HG03103 (cell line): ENCODE measurements around the gene EPHA8.

Source experiments
- ATAC-seq: cut with Tn5 transposase; IDR thresholded peaks from one replicate; pipeline ENCODE4 v1.9.1; 2021; ENCODE audit warnings: low read depth; ENCODE audit not compliant: unreplicated experiment

EPHA8 gene

DNA sequence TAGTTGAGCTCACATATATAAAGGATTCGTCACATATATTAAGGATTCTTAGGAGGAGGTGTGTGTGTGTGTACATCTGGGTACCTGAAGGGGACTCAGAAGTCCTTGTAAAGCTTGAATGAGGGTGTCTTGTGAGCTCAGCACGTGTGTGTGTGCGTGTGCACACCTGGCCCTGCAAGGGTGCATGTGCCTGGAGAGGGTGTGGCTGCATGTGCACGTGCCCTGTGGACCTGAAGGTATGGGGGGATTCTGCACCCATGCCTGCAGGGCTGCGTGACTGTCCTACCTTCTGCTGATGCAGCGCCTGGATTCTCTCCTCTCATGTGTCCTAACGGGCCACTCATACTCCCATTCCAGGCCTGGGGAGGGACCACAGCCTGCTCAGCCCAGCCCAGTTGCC, 24.0 kb downstream of the EPHA8 start:
- ATAC-seq, result no peak

DNA sequence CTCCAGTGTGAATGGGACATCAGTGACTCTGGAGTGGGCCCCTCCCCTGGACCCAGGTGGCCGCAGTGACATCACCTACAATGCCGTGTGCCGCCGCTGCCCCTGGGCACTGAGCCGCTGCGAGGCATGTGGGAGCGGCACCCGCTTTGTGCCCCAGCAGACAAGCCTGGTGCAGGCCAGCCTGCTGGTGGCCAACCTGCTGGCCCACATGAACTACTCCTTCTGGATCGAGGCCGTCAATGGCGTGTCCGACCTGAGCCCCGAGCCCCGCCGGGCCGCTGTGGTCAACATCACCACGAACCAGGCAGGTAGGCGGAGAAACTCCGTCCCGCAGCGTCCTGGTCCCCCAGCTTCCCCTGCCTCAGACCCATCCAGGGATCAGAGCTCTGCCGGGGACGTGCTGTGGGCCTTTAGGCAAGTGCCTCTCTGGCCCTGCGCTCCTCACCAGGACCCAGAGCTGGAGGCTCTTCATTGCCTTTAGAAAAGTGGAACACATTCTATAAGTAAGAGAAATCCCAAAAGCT, 25.7 kb downstream of the EPHA8 start:
- no peak for ATAC-seq

DNA sequence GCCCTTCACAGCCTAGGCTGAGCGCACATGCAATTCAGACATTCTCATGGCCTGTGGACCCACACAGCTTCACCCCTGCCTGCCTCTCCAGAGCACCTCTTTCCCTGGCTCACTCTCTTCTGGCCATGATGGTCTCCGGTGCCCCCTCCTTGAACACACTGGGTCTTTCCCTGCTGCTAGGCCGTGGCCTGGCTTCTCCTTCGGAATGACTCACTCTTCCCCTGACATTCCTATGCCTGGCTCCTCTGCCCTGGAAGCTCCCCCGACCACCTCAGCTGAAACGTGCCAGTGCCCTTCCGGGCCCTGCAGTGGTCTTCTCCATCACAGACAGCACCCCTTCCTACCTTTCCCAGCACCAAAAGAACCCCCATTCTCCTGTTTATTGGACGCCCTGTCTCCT, 28.3 kb downstream of the EPHA8 start:
- ATAC-seq, result no peak

DNA sequence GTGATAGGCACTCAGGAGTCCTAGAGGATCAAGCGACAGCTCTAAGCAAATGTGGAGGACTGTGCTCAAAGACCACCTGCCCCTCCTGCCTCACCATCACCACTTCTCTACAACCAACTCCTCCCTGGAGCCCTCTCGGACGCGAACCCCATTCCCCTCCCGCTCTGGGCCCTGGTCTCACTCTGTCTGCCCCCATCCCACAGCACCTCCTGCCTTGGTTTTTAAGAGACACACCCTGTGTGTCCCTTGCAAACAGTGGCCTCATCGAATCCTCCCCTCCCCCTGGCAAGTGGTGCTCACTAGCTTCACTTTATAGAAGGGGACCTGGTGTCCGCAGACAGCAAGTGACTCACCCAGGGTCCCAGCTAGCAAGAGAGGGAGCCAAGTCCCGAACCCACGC, 28.8 kb downstream of the EPHA8 start:
- no peak for ATAC-seq

DNA sequence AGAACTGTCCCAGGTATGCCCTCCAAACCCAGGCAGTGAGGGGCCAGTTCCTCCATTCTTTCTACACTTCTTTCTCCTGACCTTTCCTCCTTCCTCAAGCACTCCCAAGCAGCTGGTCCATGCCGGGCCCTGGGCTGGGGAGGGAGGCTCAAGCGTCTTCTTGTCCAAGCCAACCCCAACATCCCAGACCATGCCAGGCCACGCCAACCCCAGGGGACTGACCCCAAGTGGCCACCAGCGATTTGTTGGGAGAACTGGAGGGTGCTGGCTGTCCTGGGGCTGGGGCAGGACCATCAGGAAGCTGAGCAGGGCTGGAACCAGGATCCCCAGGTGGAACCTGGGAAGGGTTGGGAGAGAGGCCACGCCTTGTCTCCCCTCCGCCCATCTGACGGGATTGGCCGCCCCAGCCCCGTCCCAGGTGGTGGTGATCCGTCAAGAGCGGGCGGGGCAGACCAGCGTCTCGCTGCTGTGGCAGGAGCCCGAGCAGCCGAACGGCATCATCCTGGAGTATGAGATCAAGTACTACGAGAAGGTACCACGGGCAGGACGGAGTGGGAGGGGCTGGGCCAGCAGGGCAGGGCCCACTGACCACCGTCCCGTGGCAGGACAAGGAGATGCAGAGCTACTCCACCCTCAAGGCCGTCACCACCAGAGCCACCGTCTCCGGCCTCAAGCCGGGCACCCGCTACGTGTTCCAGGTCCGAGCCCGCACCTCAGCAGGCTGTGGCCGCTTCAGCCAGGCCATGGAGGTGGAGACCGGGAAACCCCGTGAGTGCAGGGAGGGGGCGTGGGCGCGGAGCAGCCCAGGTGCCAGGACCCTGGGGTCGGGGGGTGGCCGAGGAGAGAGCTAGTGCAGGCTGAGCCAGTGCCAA, 29.9 kb downstream of the EPHA8 start:
- ATAC-seq, result no peak

DNA sequence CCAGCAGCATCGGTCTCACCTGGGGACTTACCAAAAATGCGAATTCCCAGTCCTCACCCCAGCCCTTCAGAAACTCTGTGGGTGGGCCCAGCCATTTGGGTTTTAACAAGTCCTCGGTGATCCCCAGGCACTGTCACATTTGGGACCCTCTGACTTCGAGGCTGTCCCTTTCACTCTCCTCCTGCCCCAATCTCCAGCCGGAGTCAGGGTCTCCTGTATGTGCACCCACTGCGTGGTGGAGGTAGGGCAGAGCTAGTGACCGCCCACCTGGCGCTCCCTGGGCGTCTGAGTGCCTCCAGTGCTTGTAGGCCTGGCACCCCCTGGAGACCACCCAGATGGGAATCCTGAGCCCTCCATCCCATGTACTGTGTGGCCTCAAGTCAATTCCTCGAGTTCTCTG, 31.1 kb downstream of the EPHA8 start:
- no peak for ATAC-seq

DNA sequence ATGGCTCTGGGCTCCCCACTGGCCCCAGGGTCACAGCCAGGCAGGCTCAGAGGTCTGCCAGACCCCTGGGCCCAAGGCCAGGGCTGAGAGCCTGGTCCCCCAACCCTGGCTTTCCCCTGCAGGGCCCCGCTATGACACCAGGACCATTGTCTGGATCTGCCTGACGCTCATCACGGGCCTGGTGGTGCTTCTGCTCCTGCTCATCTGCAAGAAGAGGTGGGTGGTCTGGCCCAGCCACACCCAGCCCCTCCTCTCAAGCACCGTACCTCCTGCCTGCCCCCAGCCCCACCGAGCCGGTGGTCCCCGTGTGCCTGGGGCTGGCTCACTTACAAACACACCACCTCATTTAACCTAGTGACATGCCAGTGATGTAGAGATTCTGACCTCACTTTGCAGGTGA, 31.8 kb downstream of the EPHA8 start:
- no peak for ATAC-seq

DNA sequence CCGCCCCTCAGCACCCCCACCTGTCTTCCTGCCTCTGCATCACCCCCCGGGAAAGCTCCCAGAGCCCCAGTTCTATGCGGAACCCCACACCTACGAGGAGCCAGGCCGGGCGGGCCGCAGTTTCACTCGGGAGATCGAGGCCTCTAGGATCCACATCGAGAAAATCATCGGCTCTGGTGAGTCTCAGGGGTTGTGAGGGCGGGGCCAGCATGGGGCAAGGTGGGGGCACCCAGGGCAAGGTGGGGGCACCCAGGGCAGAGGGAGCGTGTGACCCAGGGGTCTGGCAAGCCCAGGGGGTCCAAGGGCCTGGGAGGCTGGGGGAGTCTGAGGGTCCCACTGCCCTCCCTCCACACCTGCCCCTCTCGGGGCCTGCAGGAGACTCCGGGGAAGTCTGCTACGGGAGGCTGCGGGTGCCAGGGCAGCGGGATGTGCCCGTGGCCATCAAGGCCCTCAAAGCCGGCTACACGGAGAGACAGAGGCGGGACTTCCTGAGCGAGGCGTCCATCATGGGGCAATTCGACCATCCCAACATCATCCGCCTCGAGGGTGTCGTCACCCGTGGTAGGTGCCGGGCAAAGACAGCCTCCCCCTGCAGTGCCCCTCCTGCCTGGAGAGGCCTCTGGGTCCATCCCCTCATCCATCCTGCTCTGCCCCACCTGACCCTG, 34.1 kb downstream of the EPHA8 start:
- ATAC-seq, result no peak

DNA sequence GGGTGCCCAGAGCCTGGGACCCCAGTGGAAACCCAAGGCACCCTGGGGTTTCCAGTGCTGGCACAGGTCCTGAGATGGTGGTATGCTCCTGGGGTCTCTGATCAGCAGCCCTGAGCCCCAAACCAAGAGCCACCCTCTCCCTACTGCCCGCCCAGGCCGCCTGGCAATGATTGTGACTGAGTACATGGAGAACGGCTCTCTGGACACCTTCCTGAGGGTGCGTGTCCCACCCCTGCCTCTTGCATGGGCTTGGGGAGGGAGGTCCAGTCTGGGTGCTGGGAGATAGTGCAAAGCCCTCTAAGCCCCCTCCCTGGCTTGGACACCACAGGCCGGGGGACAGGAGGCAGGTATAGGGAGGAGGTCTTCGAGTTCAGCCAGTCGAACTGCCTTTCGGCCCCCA, 34.7 kb downstream of the EPHA8 start:
- ATAC-seq, result no peak

DNA sequence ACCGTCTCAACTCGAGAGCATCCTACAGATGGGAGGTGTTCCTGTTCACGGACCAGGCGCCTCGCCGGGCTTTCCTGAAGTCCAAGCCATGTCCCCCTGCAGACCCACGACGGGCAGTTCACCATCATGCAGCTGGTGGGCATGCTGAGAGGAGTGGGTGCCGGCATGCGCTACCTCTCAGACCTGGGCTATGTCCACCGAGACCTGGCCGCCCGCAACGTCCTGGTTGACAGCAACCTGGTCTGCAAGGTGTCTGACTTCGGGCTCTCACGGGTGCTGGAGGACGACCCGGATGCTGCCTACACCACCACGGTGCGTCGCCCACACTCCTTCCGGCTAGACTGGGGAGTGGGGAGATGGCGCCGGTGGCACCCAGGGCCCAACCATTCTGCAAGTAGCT, 35.4 kb downstream of the EPHA8 start:
- no peak for ATAC-seq

DNA sequence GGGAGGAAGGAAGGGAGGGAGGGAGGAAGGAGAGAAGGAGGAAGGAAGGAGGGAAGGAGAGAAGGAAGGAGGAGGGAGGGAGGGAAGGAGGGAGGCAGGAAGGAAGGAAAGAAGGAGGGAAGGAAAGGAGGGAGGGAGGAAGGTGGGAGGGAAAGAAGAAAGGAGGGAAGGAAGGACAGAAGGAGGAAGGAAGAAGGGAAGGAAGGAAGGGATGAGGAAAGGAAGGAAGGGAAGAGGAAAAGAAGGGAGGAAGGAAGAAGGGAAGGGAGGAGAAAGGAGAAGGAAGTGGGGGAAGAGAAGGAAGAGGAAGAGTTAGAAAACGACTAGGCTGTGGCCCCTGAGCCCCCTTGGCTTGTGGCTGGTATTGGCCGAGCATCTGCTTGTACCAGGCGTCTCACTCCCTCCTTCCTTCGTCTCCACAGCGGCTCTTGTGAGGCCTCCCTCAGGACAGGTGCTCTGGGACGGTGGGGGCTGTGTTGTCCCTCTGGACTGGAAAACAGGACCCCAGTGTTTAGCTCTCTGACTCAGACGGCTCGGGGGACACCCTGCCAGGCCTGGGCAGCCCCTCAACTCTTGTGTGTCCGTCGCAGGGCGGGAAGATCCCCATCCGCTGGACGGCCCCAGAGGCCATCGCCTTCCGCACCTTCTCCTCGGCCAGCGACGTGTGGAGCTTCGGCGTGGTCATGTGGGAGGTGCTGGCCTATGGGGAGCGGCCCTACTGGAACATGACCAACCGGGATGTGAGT, 37.0 kb downstream of the EPHA8 start:
- no peak for ATAC-seq

DNA sequence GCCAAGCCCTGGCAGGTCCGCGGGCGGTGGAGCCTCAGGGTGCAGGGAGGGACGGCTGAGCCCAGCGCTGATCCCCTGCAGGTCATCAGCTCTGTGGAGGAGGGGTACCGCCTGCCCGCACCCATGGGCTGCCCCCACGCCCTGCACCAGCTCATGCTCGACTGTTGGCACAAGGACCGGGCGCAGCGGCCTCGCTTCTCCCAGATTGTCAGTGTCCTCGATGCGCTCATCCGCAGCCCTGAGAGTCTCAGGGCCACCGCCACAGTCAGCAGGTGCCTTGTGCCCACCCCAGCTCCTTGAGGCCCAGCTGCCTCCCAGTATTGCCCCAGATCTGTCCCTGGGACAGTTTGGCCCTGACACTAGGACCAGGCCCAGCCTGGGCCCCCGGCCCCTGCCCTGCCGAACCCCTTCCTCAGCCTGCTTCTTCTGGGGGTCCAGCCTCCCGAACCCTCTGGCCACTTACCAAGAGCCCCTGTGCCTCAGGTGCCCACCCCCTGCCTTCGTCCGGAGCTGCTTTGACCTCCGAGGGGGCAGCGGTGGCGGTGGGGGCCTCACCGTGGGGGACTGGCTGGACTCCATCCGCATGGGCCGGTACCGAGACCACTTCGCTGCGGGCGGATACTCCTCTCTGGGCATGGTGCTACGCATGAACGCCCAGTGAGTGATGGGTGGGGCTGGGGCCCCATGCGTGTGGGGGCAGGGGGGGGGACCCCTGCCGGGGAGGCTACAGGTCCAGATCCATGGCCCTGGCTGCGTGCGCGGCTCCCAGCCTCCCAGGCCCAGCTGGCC, 37.7 kb downstream of the EPHA8 start:
- ATAC-seq, result no peak

DNA sequence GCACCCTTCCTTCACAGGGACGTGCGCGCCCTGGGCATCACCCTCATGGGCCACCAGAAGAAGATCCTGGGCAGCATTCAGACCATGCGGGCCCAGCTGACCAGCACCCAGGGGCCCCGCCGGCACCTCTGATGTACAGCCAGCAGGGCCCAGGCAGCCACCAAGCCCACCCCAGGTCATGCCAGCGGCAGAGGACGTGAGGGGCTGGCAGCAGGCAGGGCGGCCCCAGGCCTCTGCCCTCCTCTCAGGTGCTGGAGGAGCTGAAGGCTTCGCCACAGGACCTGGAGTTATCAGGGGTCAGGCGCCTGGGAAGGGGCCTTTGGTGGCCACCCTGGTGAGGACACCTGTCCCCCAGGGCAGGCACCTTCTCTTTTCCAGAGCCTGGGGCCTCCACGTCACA, 38.3 kb downstream of the EPHA8 start:
- ATAC-seq, result no peak

DNA sequence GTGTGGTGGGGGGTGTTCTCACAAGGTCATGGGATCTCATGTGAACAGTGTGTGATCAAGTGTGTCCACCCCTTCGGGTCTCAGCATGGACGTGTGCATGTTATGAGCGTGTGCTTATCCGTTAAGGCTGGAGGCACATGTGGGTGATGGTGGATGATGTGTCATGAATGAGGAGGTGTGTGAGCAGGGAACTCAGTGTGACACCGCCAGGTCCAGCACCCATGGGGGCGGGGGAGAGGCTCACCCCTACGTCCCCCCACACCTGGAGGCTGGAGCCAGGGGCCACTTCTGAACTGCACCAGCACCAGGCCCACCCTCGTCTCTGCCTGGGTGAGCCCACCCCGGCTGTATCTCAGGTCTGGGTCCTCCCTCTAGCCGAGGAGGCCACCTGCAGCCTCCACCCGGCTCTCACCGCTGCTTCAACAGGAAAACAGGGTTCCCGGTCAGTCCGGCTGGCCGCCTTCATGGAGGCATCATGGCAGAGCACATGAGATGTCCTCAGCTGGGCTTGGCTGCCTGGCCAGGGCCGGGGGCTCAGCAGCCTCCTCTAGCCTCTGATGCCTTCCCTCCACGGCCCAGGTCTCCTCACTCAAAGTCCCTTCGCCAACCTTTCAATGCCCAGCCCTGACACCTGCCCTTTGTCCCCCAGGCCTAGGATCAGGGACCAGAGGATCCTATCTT, 38.9 kb downstream of the EPHA8 start:
- ATAC-seq, result no peak

DNA sequence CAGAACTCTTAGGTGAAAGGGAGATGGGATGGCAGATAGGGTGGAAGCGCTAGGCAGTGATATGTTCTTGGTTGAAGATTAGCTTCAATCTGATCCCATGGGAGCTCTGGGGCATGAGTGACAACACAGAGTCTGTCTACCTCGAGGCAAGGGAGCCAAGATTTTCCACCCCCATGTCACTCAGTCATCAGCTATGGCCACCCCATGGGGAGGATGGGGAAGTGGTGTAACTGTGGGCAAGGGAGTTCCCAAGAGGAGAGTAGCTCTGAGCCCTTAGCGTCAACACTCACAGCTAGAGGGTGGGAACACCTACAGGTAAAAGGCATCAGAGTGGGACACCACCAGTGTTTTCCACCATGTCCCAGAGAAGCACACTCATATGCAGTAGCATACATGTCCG, 42.9 kb downstream of the EPHA8 start:
- ATAC-seq, result no peak

DNA sequence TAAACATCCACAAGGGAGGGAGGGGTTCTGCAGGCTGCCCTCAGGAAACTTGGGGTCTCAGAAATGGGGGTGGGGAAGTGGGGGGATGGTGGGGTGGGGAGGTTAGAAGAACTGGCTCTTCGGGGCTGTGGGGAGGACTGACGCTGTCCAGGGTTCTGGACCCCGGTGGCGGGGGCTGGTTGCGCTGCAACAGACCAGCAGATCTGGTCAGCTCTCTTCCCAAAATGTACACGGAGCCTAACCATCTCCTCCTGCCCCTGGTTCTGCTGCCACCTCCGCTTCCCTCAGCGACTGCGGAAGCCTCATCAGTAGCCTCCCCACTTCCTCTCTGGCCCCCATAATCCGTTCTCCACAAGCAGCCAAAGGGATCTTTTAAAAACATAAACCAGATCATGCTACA, 43.9 kb downstream of the EPHA8 start:
- no peak for ATAC-seq

DNA sequence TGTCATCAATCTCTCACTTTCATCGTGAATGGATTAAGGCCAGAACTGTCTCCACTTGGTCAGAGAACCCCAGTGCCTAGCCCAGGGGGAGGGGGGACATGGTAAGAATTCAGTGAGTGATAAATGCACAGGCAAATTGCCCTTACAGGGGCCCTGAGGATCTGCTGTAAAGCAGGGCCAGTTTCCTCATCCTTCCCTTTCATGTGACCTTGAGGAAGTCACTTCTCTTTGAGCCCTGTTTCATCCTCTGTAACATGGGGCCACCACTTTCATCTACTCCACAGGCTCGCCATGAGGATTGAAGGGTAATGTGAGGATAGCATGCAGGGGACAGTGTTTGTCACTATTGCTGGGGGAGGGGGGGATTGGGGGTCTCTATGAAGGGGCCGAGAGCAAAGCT, 45.1 kb downstream of the EPHA8 start:
- no peak for ATAC-seq

DNA sequence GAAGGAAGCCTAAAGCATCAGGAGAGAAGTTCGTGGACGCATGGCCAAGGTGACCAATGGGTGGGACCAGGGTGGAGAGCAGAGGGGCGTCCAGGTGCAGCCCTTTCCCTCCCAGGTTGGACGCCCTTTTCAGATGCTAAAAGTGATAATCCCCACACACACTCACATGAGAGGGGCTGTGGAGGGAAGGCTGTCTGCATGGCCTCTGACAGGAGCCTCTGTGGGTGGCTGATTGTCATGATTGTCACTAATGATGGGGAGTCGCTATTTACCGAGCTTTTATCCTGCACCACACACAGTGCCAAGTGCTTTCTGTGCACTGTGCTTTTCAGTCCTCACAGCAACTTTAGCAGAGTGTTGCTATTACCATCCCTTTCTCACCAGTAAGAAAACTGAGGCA, 46.0 kb downstream of the EPHA8 start:
- ATAC-seq, result no peak

DNA sequence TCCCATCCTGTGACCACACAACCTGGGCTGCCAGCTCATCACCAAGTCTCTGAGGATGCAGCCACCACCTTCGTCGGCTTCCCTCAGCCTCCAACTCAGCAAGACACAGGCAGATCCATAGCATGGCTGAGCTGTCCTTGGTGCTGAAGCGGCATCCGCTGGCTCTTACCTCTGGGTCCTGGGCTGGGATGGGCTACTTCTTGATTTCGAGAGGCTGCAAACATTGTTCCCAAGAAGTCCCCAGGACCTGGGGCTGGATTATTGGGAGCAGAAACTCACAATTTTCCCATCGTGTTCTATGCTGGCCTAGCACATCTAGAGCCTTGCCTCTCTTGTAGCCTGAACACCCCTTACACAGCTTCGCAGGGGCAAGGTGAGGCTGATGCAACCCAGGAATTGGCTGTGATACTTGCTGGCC, 48.2 kb downstream of the EPHA8 start:
- no peak for ATAC-seq
